HEK293T (cell line): ENCODE results near the gene MAGEC2.

Experiments
- CTCF ChIA-PET: fragments of 350-600 bp; formaldehyde crosslinking; extraction: SDS; loops from one replicate; lab custom pipeline; 2021; ENCODE audit warnings: antibody characterized with exemption, inconsistent platforms; lab: Yijun Ruan, JAX
- POLR2A ChIA-PET: fragments of 350-600 bp; formaldehyde crosslinking; extraction: SDS; loops from one replicate; lab custom pipeline; 2020; ENCODE audit warnings: antibody characterized with exemption, inconsistent platforms; lab: Yijun Ruan, JAX
- DNase-seq: peaks from one replicate; pipeline ENCODE4 v3.0.0; 2012; ENCODE audit warnings: mixed read lengths; ENCODE audit errors: extremely low spot score
- ARNT ChIP-seq: fragments of 450-650 bp; IDR thresholded peaks from 2 replicates; pipeline ENCODE4 v1.6.1; 2017; ENCODE audit warnings: mild to moderate bottlenecking
- BHLHE40 ChIP-seq: fragments of 450-650 bp; IDR thresholded peaks from 2 replicates; pipeline ENCODE4 v1.6.1; 2016; ENCODE audit warnings: mild to moderate bottlenecking, moderate library complexity, borderline replicate concordance
- CTBP1 ChIP-seq: fragments of 450-650 bp; IDR thresholded peaks from 2 replicates; pipeline ENCODE4 v1.6.1; 2016; ENCODE audit warnings: borderline replicate concordance
- ELF4 ChIP-seq: fragments of 450-650 bp; IDR thresholded peaks from 2 replicates; pipeline ENCODE4 v1.6.1; 2017; ENCODE audit warnings: antibody characterized with exemption
- FOXA1 ChIP-seq: fragments of 450-650 bp; IDR thresholded peaks from 2 replicates; pipeline ENCODE4 v1.6.1; 2016; ENCODE audit warnings: mild to moderate bottlenecking
- FOXK2 ChIP-seq: fragments of 450-650 bp; IDR thresholded peaks from 2 replicates; pipeline ENCODE4 v1.6.1; 2016; ENCODE audit warnings: mild to moderate bottlenecking
- FOXM1 ChIP-seq: fragments of 450-650 bp; IDR thresholded peaks from 2 replicates; pipeline ENCODE4 v1.6.1; 2017; ENCODE audit warnings: mild to moderate bottlenecking, borderline replicate concordance
- HDGF ChIP-seq: fragments of 450-650 bp; IDR thresholded peaks from 2 replicates; pipeline ENCODE4 v1.6.1; 2017; ENCODE audit warnings: antibody characterized with exemption, borderline replicate concordance
- L3MBTL2 ChIP-seq: fragments of 450-650 bp; conservative IDR thresholded peaks from 2 replicates; pipeline ENCODE4 v1.6.1; 2016; ENCODE audit warnings: mild to moderate bottlenecking
- LEF1 ChIP-seq: fragments of 450-650 bp; IDR thresholded peaks from 2 replicates; pipeline ENCODE4 v1.6.1; 2017; ENCODE audit warnings: mild to moderate bottlenecking, borderline replicate concordance
- NFRKB ChIP-seq: fragments of 450-650 bp; IDR thresholded peaks from 2 replicates; pipeline ENCODE4 v1.6.1; 2016; ENCODE audit warnings: mild to moderate bottlenecking, moderate library complexity
- SP1 ChIP-seq: fragments of 450-650 bp; IDR thresholded peaks from 2 replicates; pipeline ENCODE4 v1.6.1; 2017
- SUZ12 ChIP-seq: fragments of 450-650 bp; IDR thresholded peaks from 2 replicates; pipeline ENCODE4 v1.6.1; 2016; ENCODE audit warnings: mild to moderate bottlenecking
- TARDBP ChIP-seq: fragments of 450-650 bp; IDR thresholded peaks from 2 replicates; pipeline ENCODE4 v1.6.1; 2016
- ZNF384 ChIP-seq: fragments of 450-650 bp; IDR thresholded peaks from 2 replicates; pipeline ENCODE4 v1.6.1; 2016
- TF ChIP-seq, protein P1 (sequence below): fragments of 450-650 bp; IDR thresholded peaks from 2 replicates; pipeline ENCODE4 v1.6.1; 2016

MAGEC2 gene

DNA sequence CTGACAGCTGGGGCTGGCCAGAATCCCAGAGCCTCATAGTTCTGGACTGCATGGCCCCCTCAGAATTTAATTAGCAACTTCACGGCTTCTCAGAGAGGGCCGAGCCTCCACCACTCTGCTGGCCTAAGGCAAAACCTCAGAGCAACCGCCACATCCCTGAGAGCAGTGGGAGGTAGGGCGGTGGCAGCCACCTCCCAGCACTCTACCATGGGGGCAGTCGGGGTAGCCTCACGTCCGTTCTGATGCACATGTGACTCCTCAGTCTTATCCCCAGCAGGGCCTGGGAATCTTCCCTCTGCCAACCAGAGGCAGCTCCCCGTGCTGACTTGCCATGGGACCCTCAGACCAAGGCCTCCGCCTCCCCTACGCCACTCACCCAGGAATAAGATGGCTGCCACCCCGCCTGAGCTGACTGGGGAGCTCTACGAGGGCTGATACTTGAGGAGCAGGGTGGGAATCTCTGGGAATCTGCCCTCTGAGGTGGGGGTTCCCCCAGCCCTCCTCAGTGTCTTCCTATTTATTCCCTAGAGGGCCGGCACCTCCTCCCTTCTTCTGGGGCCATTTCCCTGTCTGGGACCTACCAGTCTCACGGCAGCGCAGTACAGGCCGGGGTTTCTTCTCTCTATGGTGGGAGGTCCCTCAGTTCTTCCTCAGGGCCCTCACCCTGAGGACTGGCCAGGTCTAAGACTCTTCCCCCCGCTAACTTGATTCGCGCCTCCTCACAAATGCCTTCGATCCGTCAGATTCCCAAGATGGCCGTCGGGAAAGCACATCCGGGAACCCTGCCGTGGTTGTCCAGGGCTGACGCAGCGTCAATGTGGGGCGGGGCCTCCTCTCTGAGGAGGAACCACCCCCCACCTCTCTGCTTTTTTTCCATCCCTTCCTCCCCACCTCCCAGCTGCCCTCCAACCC, at the start of gene MAGEC2:
Gene MAGEC2, minus strand, starts transcription at position 769 of the 912 bp plus-strand sequence. CDS start 1,303 bp downstream, outside the sequence.
- TF ChIP-seq HDGF (no peak), FOXA1 (no peak), NFRKB (no peak), FOXK2 (no peak), LEF1 (no peak), ZNF384 (no peak)
- ChIA-PET CTCF (no interaction called here), POLR2A (no interaction called here)
- DNase-seq, result no peak

DNA sequence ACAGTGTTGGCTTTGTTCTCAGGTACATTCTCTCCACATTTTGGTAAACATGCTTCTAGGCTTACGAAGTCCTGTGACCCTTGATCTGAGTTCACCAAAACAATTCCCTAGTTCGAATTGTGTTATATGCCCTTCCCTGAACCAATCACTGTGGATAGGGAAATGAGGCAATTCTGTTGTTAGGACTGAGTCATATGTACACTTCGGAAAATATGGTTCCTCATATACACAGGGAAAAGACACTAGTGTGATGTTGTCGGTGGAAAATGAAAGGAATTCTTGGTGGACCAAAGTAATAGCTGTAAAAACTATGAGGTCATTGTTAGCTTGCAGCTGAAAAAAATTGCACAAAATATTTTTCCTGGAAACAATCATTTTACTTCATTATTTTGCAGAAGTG, 46.6 kb upstream of the MAGEC2 start:
- ChIA-PET POLR2A (no interaction called here), CTCF (no interaction called here)
- DNase-seq, result no peak
- no peak for TF ChIP-seq HDGF
- TF ChIP-seq, protein P1, sequence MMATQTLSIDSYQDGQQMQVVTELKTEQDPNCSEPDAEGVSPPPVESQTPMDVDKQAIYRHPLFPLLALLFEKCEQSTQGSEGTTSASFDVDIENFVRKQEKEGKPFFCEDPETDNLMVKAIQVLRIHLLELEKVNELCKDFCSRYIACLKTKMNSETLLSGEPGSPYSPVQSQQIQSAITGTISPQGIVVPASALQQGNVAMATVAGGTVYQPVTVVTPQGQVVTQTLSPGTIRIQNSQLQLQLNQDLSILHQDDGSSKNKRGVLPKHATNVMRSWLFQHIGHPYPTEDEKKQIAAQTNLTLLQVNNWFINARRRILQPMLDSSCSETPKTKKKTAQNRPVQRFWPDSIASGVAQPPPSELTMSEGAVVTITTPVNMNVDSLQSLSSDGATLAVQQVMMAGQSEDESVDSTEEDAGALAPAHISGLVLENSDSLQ, result no peak
- TF ChIP-seq ARNT, result no peak
- TF ChIP-seq BHLHE40, result no peak
- TF ChIP-seq LEF1, result no peak
- TF ChIP-seq FOXK2, result no peak
- TF ChIP-seq FOXA1, result no peak
- TF ChIP-seq ELF4, result no peak
- no peak for TF ChIP-seq TARDBP
- TF ChIP-seq FOXM1, result no peak
- TF ChIP-seq CTBP1, result no peak
- TF ChIP-seq SUZ12, result no peak
- no peak for TF ChIP-seq SP1
- no peak for TF ChIP-seq NFRKB
- no peak for TF ChIP-seq ZNF384
- no peak for TF ChIP-seq L3MBTL2

DNA sequence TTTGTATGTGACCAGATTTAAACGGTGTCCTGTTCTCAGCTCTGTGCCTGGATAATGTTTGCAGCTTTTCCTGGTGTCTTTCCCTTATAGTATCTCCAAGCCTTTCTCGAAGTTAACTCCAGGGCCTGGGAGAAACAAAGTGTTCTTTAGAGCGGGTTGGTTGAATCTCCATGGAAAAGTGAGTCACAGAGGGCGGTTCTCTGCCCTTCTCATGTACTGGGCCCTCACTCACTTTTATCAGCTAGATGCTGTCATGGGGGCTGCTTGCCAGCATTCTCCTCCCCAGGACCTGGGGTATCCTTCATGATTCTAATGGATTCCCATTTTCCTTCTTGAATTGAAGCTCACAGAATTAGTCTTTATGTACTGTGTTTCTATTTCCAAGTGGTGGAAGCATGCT, 46.1 kb upstream of the MAGEC2 start:
- ChIA-PET POLR2A (no interaction called here), CTCF (no interaction called here)
- TF ChIP-seq NFRKB (no peak), ELF4 (no peak), ARNT (no peak), TARDBP (no peak), L3MBTL2 (no peak)
- TF ChIP-seq, protein P1, result no peak
- DNase-seq, result no peak

GRCh38 chrX:142250502-142250901, 45.4 kb upstream of the MAGEC2 start:
- DNase-seq, result no peak
- POLR2A ChIA-PET, result no interaction called here

GRCh38 chrX:142249721-142250120, 44.6 kb upstream of the MAGEC2 start:
- ChIA-PET POLR2A (no interaction called here), CTCF (no interaction called here)
- no peak for DNase-seq
- TF ChIP-seq NFRKB, result no peak
- no peak for TF ChIP-seq ZNF384
- no peak for TF ChIP-seq ARNT
- TF ChIP-seq L3MBTL2, result no peak
- TF ChIP-seq LEF1, result no peak
- no peak for TF ChIP-seq SP1
- no peak for TF ChIP-seq FOXK2
- no peak for TF ChIP-seq FOXA1
- TF ChIP-seq HDGF, result no peak
- TF ChIP-seq CTBP1, result no peak
- TF ChIP-seq, protein P1, result no peak
- TF ChIP-seq ELF4, result no peak
- no peak for TF ChIP-seq TARDBP
- TF ChIP-seq SUZ12, result no peak
- no peak for TF ChIP-seq BHLHE40
- TF ChIP-seq FOXM1, result no peak

More at GRCh38 chrX:142250502-142250901, 45.4 kb upstream of the MAGEC2 start:
- TF ChIP-seq FOXA1 (no peak), ARNT (no peak)
- CTCF ChIA-PET, result no interaction called here

- TF ChIP-seq ELF4 (no peak), TARDBP (no peak), FOXA1 (no peak), HDGF (no peak), CTBP1 (no peak)
- CTCF ChIA-PET, result no interaction called here
- POLR2A ChIA-PET, result no interaction called here
Observed at GRCh38 chrX:142244568-142244967, 39.5 kb upstream of the MAGEC2 start.

DNA sequence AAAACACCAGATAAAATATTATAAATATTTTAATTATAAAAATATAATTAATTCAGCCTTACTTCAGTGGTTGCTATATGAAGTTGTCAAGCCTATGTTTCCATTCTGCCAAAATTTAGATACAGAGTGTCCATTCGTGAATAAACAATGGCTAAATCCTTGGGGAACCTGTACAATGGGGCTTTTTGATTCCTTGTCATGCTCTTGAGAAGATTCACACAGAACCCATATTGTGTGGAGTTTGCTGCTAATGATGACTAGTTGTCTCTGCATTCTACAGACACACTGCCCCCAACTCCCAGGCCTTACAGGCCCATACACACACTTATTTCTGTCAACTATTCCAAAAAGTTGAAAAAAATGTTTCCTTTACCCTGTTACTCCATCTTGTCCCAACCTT, 33.4 kb upstream of the MAGEC2 start:
- no peak for DNase-seq
- CTCF ChIA-PET, result no interaction called here
- POLR2A ChIA-PET, result no interaction called here
- TF ChIP-seq SUZ12 (no peak), HDGF (no peak), TARDBP (no peak), SP1 (no peak), FOXK2 (no peak), CTBP1 (no peak), FOXM1 (no peak), ELF4 (no peak), LEF1 (no peak), ZNF384 (no peak)
- TF ChIP-seq, protein P1, result no peak

More at GRCh38 chrX:142244568-142244967, 39.5 kb upstream of the MAGEC2 start:
- DNase-seq, result no peak
